ENCODE results near the gene DNAJB6. TPM values are rescaled to one million over a fixed set of nuclear protein-coding genes. Genes with fewer than 3 reads are reported as not detected.

Gene DNAJB6
- total RNA-seq, 5 donors from 2014 or later (not counting 1 experiment from before 2014, with no cell fraction given), result 80.7 to 195 (median 89.1) TPM

GRCh38 chr7:157462419-157462771 lies 125.6 kb downstream of the DNAJB6 start:
- Histone ChIP-seq H3K36me3 (ENCODE audit: control insufficient read depth in 2 of 2, extremely low read depth in 1 of 2, insufficient read depth in 1 of 2, low read length in 1 of 2) (no peaks in the 10 kb centered on the region), H3K27me3 (replicated peaks in 1 of 2; ENCODE audit: control insufficient read depth in 2 of 2, extremely low read depth in 1 of 2, insufficient read depth in 2 of 2, low read length in 1 of 2) (peaks cover 0 to 24% of the 10 kb centered on the region in 2 experiments), H3K27ac (ENCODE audit: low read length) (no peak overlapping the region), H3K4me3 (ENCODE audit: control insufficient read depth in 1 of 2, extremely low read depth in 1 of 2, low read length in 1 of 2) (no peak overlapping the region), H3K9me3 (no peaks in the 10 kb centered on the region), H3K4me1 (ENCODE audit: control insufficient read depth in 1 of 2, extremely low read depth in 1 of 2, insufficient read depth in 2 of 2, low read length in 2 of 2) (peaks cover 3 to 9% of the 10 kb centered on the region in 2 experiments)
- CTCF ChIA-PET, result no interaction called here
- POLR2A ChIA-PET, result no interaction called here
- 91% methylated on average over 20 of the region's 20 CpGs for WGBS (ENCODE audit: insufficient coverage)
- Mint-ChIP-seq H3K4me3 (peak overlapping the region in 1 of 3 donors; percentile 20), H3K27ac (peak overlapping the region; percentile 84 to 90), H3K27me3 (peaks cover 0 to 3% of the 10 kb centered on the region in 2 donors), H3K36me3 (no peaks in the 10 kb centered on the region), H3K4me1 (peaks cover 12 to 21% (median 15%) of the 10 kb centered on the region in 3 donors), H3K9me3 (no peaks in the 10 kb centered on the region)
- peak in 1 of 35 experiments; percentile 17 for DNase-seq
- no peak for ATAC-seq (replicated peaks in 1 of 4)

- ChIA-PET POLR2A (no interaction called here), CTCF (no interaction called here)
- H3K4me3 ChIP-seq (ENCODE audit: control insufficient read depth in 1 of 2, extremely low read depth in 1 of 2, low read length in 1 of 2), result no peak overlapping the region
- DNase-seq (peak in 1 of 35 experiments; percentile 17), ATAC-seq (replicated peaks in 1 of 4) (peak in 3 of 4 experiments; percentile 11 to 53 (median 43))
- H3K27me3 Mint-ChIP-seq, result peaks cover 0 to under 1% of the 10 kb centered on the region in 2 donors
- peaks cover 0 to 24% of the 10 kb centered on the region in 2 experiments for H3K27me3 ChIP-seq (replicated peaks in 1 of 2; ENCODE audit: control insufficient read depth in 2 of 2, extremely low read depth in 1 of 2, insufficient read depth in 2 of 2, low read length in 1 of 2)
- no peaks in the 10 kb centered on the region for H3K9me3 Mint-ChIP-seq
- no peaks in the 10 kb centered on the region for H3K36me3 Mint-ChIP-seq
- peak overlapping the region in 1 of 3 donors; percentile 20 for H3K4me3 Mint-ChIP-seq
- no peaks in the 10 kb centered on the region for H3K9me3 ChIP-seq
- 61% methylated on average over 5 of the region's 10 CpGs for WGBS (ENCODE audit: insufficient coverage)
- no peak overlapping the region for H3K27ac ChIP-seq (ENCODE audit: low read length)
- no peaks in the 10 kb centered on the region for H3K36me3 ChIP-seq (ENCODE audit: control insufficient read depth in 2 of 2, extremely low read depth in 1 of 2, insufficient read depth in 1 of 2, low read length in 1 of 2)
- H3K4me1 ChIP-seq (ENCODE audit: control insufficient read depth in 1 of 2, extremely low read depth in 1 of 2, insufficient read depth in 2 of 2, low read length in 2 of 2), result peaks cover 3 to 9% of the 10 kb centered on the region in 2 experiments
- H3K4me1 Mint-ChIP-seq, result peaks cover 12 to 21% (median 15%) of the 10 kb centered on the region in 3 donors
- peak overlapping the region; percentile 84 to 90 for H3K27ac Mint-ChIP-seq
These were observed 126.0 kb downstream of the DNAJB6 start for GRCh38 chr7:157462840-157463239.

- ATAC-seq (replicated peaks in 1 of 4), result no peak
- no peak overlapping the region for H3K4me3 Mint-ChIP-seq
- CTCF ChIA-PET, result no interaction called here
These were observed 126.4 kb downstream of the DNAJB6 start for GRCh38 chr7:157463245-157463644.

GRCh38 chr7:157464111-157464970 lies 127.5 kb downstream of the DNAJB6 start:
- WGBS (ENCODE audit: insufficient coverage), result 66% methylated on average over 9 of the region's 15 CpGs
- POLR2A ChIA-PET, result no interaction called here

More at GRCh38 chr7:157463245-157463644, 126.4 kb downstream of the DNAJB6 start:
- WGBS (ENCODE audit: insufficient coverage), result 57% methylated on average over 4 of the region's 12 CpGs
- peaks cover 3 to 9% of the 10 kb centered on the region in 2 experiments for H3K4me1 ChIP-seq (ENCODE audit: control insufficient read depth in 1 of 2, extremely low read depth in 1 of 2, insufficient read depth in 2 of 2, low read length in 2 of 2)
- H3K4me1 Mint-ChIP-seq, result peaks cover 12 to 21% (median 15%) of the 10 kb centered on the region in 3 donors
- DNase-seq, result no peak
- no peak overlapping the region for H3K27ac ChIP-seq (ENCODE audit: low read length)
- H3K9me3 Mint-ChIP-seq, result no peaks in the 10 kb centered on the region
- H3K4me3 ChIP-seq (ENCODE audit: control insufficient read depth in 1 of 2, extremely low read depth in 1 of 2, low read length in 1 of 2), result no peak overlapping the region
- H3K36me3 Mint-ChIP-seq, result no peaks in the 10 kb centered on the region
- POLR2A ChIA-PET, result no interaction called here
- H3K9me3 ChIP-seq, result no peaks in the 10 kb centered on the region
- peaks cover 0 to under 1% of the 10 kb centered on the region in 2 donors for H3K36me3 ChIP-seq (ENCODE audit: control insufficient read depth in 2 of 2, extremely low read depth in 1 of 2, insufficient read depth in 1 of 2, low read length in 1 of 2)
- no peaks in the 10 kb centered on the region for H3K27me3 Mint-ChIP-seq
- peak overlapping the region; percentile 84 to 90 for H3K27ac Mint-ChIP-seq
- H3K27me3 ChIP-seq (replicated peaks in 1 of 2; ENCODE audit: control insufficient read depth in 2 of 2, extremely low read depth in 1 of 2, insufficient read depth in 2 of 2, low read length in 1 of 2), result peaks cover 0 to 25% of the 10 kb centered on the region in 2 experiments

GRCh38 chr7:157464971-157465886 lies 128.4 kb downstream of the DNAJB6 start:
- peaks cover 0 to 2% of the 10 kb centered on the region in 2 donors for H3K36me3 ChIP-seq (ENCODE audit: control insufficient read depth in 2 of 2, extremely low read depth in 1 of 2, insufficient read depth in 1 of 2, low read length in 1 of 2)
- no peak overlapping the region for H3K27ac ChIP-seq (ENCODE audit: low read length)
- Mint-ChIP-seq H3K27me3 (no peaks in the 10 kb centered on the region), H3K36me3 (no peaks in the 10 kb centered on the region), H3K4me1 (peaks cover 12 to 21% (median 17%) of the 10 kb centered on the region in 3 donors), H3K9me3 (no peaks in the 10 kb centered on the region), H3K4me3 (no peak overlapping the region), H3K27ac (no peak overlapping the region)
- DNase-seq (peak in 1 of 35 experiments; percentile 20), ATAC-seq (replicated peaks in 1 of 4) (no peak)
- ChIA-PET CTCF (no interaction called here), POLR2A (no interaction called here)
- peaks cover 3 to 9% of the 10 kb centered on the region in 2 experiments for H3K4me1 ChIP-seq (ENCODE audit: control insufficient read depth in 1 of 2, extremely low read depth in 1 of 2, insufficient read depth in 2 of 2, low read length in 2 of 2)
- H3K4me3 ChIP-seq (ENCODE audit: control insufficient read depth in 1 of 2, extremely low read depth in 1 of 2, low read length in 1 of 2), result no peak overlapping the region
- 71% methylated on average over 17 of the region's 30 CpGs for WGBS (ENCODE audit: insufficient coverage)
- H3K9me3 ChIP-seq, result no peaks in the 10 kb centered on the region
- H3K27me3 ChIP-seq (replicated peaks in 1 of 2; ENCODE audit: control insufficient read depth in 2 of 2, extremely low read depth in 1 of 2, insufficient read depth in 2 of 2, low read length in 1 of 2), result peaks cover 0 to 25% of the 10 kb centered on the region in 2 experiments

More at GRCh38 chr7:157464111-157464970, 127.5 kb downstream of the DNAJB6 start:
- Histone ChIP-seq H3K4me1 (ENCODE audit: control insufficient read depth in 1 of 2, extremely low read depth in 1 of 2, insufficient read depth in 2 of 2, low read length in 2 of 2) (peaks cover 3 to 9% of the 10 kb centered on the region in 2 experiments), H3K9me3 (no peaks in the 10 kb centered on the region), H3K27ac (ENCODE audit: low read length) (no peak overlapping the region), H3K36me3 (ENCODE audit: control insufficient read depth in 2 of 2, extremely low read depth in 1 of 2, insufficient read depth in 1 of 2, low read length in 1 of 2) (peaks cover 0 to 2% of the 10 kb centered on the region in 2 donors), H3K27me3 (replicated peaks in 1 of 2; ENCODE audit: control insufficient read depth in 2 of 2, extremely low read depth in 1 of 2, insufficient read depth in 2 of 2, low read length in 1 of 2) (peaks cover 0 to 25% of the 10 kb centered on the region in 2 experiments), H3K4me3 (ENCODE audit: control insufficient read depth in 1 of 2, extremely low read depth in 1 of 2, low read length in 1 of 2) (no peak overlapping the region)
- ATAC-seq (replicated peaks in 1 of 4), result no peak
- Mint-ChIP-seq H3K4me3 (no peak overlapping the region), H3K9me3 (no peaks in the 10 kb centered on the region), H3K4me1 (peaks cover 12 to 21% (median 15%) of the 10 kb centered on the region in 3 donors), H3K27me3 (no peaks in the 10 kb centered on the region), H3K36me3 (no peaks in the 10 kb centered on the region), H3K27ac (peak overlapping the region in 1 of 2 donors; percentile 8)
- CTCF ChIA-PET, result no interaction called here
- peak in 1 of 35 experiments; percentile 20 for DNase-seq

All from T-cell (primary cell).